Astrocyte (in vitro differentiated cells and primary cell): ENCODE measurements around the gene GDI2. TPM values are rescaled to one million over a fixed set of nuclear protein-coding genes. Genes with fewer than 3 reads are reported as not detected.

ENCODE experiments used
- DNase-seq: peaks from one replicate; pipeline ENCODE4 v3.0.0-alpha.2; 2010; ENCODE audit warnings: low read depth
- FAIRE-seq: peaks from 2 replicates; lab custom pipeline; 2011; peaks lifted over from hg19 to GRCh38; lab: Jason Lieb, UNC
- H2AFZ ChIP-seq: 2 replicates; pipeline ENCODE4 v1.6.0; 2012; ENCODE audit warnings: low read depth, low read length, inconsistent platforms
- H3K27ac ChIP-seq: 2 replicates; pipeline ENCODE4 v1.5.1; 2011; ENCODE audit warnings: low read depth, low read length, inconsistent platforms
- H3K27me3 ChIP-seq: 2 replicates; pipeline ENCODE4 v1.6.0; 2011; ENCODE audit warnings: low read length, inconsistent platforms; ENCODE audit not compliant: insufficient read depth
- H3K36me3 ChIP-seq: 2 replicates; pipeline ENCODE4 v1.5.1; 2011; ENCODE audit warnings: low read length, inconsistent platforms; ENCODE audit not compliant: insufficient read depth
- H3K4me1 ChIP-seq: 2 replicates; pipeline ENCODE4 v1.5.1; 2011; ENCODE audit warnings: low read length, inconsistent platforms; ENCODE audit not compliant: insufficient read depth
- H3K4me2 ChIP-seq: 2 replicates; pipeline ENCODE4 v1.6.0; 2012; ENCODE audit warnings: low read length, inconsistent platforms
- H3K4me3 ChIP-seq: 2 replicates; pipeline ENCODE4 v1.5.1; 2011; ENCODE audit warnings: low read depth, mild to moderate bottlenecking, low read length, inconsistent platforms; ENCODE audit not compliant: insufficient read depth
- H3K79me2 ChIP-seq: 2 replicates; pipeline ENCODE4 v1.6.0; 2012; ENCODE audit warnings: mild to moderate bottlenecking, low read length, inconsistent platforms; ENCODE audit not compliant: insufficient read depth
- H3K9ac ChIP-seq: 2 replicates; pipeline ENCODE4 v1.6.0; 2012; ENCODE audit warnings: mild to moderate bottlenecking, low read length, inconsistent platforms
- H3K9me3 ChIP-seq: 2 replicates; pipeline ENCODE4 v1.5.1; 2012; ENCODE audit warnings: low read depth, mild to moderate bottlenecking, low read length, inconsistent platforms; ENCODE audit not compliant: insufficient read depth
- H4K20me1 ChIP-seq: 2 replicates; pipeline ENCODE4 v1.6.0; 2012; ENCODE audit warnings: low read length, inconsistent platforms; ENCODE audit not compliant: insufficient read depth
- H3K27ac Mint-ChIP-seq: one replicate; pipeline ENCODE4 v1.8.0; 2021; ENCODE audit warnings: mild to moderate bottlenecking, mixed read lengths; ENCODE audit not compliant: unreplicated experiment
- H3K27me3 Mint-ChIP-seq: one replicate; pipeline ENCODE4 v1.8.0; 2021; ENCODE audit warnings: low read depth, mixed read lengths; ENCODE audit not compliant: unreplicated experiment
- H3K36me3 Mint-ChIP-seq: one replicate; pipeline ENCODE4 v1.8.0; 2021; ENCODE audit warnings: low read depth, mixed read lengths; ENCODE audit not compliant: unreplicated experiment
- H3K4me1 Mint-ChIP-seq: one replicate; pipeline ENCODE4 v1.8.0; 2021; ENCODE audit warnings: low read depth, mixed read lengths; ENCODE audit not compliant: unreplicated experiment
- H3K4me3 Mint-ChIP-seq: one replicate; pipeline ENCODE4 v1.8.0; 2021; ENCODE audit warnings: mild to moderate bottlenecking, moderate library complexity, mixed read lengths; ENCODE audit not compliant: unreplicated experiment
- H3K9me3 Mint-ChIP-seq: one replicate; pipeline ENCODE4 v1.8.0; 2021; ENCODE audit warnings: mild to moderate bottlenecking, mixed read lengths; ENCODE audit not compliant: unreplicated experiment
- EZH2 ChIP-seq: IDR thresholded peaks from 2 replicates; pipeline ENCODE4 v1.6.1; 2012; ENCODE audit warnings: mild to moderate bottlenecking, low read length, inconsistent platforms; ENCODE audit not compliant: insufficient read depth
- total RNA-seq: library from RNA; stranded (reverse); gene quantifications from 2 replicates; pipeline ENCODE4 v1.2.1, GENCODE V29; 2021
- TF ChIP-seq, protein P1 (sequence below): IDR thresholded peaks from 2 replicates; pipeline ENCODE4 v1.5.1; 2011; ENCODE audit warnings: low read depth, mild to moderate bottlenecking, inconsistent platforms, low read length, moderate library complexity; ENCODE audit not compliant: insufficient read depth

GDI2 gene
- total RNA-seq, 1 donor from 2014 or later = 280 TPM

GRCh38 chr10:5816170-5816569, 2.9 kb upstream of the GDI2 start:
- peaks cover 14% of the 10 kb centered on the region for H4K20me1 ChIP-seq
- peaks cover 6% of the 10 kb centered on the region for H3K4me1 Mint-ChIP-seq
- H3K4me3 Mint-ChIP-seq = no peak overlapping the region
- no peaks in the 10 kb centered on the region for H3K36me3 Mint-ChIP-seq
- FAIRE-seq (no peak), DNase-seq (no peak)
- H3K9me3 Mint-ChIP-seq = no peaks in the 10 kb centered on the region
- TF ChIP-seq, protein P1, sequence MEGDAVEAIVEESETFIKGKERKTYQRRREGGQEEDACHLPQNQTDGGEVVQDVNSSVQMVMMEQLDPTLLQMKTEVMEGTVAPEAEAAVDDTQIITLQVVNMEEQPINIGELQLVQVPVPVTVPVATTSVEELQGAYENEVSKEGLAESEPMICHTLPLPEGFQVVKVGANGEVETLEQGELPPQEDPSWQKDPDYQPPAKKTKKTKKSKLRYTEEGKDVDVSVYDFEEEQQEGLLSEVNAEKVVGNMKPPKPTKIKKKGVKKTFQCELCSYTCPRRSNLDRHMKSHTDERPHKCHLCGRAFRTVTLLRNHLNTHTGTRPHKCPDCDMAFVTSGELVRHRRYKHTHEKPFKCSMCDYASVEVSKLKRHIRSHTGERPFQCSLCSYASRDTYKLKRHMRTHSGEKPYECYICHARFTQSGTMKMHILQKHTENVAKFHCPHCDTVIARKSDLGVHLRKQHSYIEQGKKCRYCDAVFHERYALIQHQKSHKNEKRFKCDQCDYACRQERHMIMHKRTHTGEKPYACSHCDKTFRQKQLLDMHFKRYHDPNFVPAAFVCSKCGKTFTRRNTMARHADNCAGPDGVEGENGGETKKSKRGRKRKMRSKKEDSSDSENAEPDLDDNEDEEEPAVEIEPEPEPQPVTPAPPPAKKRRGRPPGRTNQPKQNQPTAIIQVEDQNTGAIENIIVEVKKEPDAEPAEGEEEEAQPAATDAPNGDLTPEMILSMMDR = no peak
- TF ChIP-seq EZH2 = no peak
- no peaks in the 10 kb centered on the region for H3K27me3 Mint-ChIP-seq
- no peak overlapping the region for H2AFZ ChIP-seq
- peaks cover 7% of the 10 kb centered on the region for H3K4me1 ChIP-seq
- H3K9me3 ChIP-seq = no peaks in the 10 kb centered on the region
- H3K27me3 ChIP-seq = no peaks in the 10 kb centered on the region
- no peaks in the 10 kb centered on the region for H3K36me3 ChIP-seq
- no peak overlapping the region for H3K27ac ChIP-seq
- H3K9ac ChIP-seq = no peak overlapping the region
- peaks cover 34% of the 10 kb centered on the region for H3K79me2 ChIP-seq
- no peak overlapping the region for H3K4me2 ChIP-seq
- H3K27ac Mint-ChIP-seq = no peak overlapping the region
- H3K4me3 ChIP-seq = no peak overlapping the region

DNA sequence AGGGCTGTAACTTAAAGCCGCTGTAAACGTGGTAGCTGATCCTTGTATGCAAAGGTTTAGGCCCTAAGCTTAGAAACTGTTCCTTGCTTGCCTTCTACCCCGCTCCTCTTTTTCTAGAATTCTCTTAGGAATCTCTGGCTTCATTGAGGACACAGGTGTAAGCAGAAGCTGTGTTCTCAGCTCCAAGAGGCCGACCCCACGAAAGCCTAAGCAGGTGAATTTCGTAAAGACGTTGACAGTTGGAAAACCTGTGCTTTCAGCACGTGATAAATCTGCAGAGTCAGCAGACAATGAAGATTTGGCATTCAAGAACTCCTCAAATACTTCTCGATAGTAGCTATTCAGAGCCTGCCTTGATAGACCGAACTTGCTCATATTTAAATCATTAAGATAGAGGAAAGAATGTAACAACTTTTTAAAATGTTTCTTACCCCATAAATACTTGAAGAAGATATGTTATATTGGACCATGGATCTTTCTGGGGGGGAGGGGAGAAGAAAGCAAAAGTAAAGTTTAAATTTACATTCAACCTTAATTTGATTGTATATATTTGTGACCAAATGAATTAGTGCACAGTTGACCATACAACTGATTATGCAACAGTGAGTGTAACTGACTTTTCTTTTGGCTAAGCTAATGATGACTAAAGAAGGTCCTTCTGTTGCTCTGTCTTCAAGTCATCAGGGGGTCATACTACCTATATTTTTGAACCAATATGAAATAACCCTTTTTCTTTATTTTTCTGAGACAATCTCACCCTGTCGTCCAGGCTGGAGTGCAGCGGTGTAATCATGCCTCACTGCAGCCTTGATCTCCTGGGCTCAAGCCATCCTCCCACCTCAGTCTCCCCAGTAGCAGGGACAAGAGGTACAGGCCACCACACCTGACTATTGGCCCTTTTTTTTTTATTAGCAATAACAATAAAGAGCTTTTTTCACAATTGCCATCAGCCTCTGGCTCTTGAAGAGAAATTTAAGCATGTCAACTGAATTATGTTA, 1.2 kb upstream of the GDI2 start:
- H3K9me3 ChIP-seq = no peaks in the 10 kb centered on the region
- no peaks in the 10 kb centered on the region for H3K27me3 ChIP-seq
- TF ChIP-seq, protein P1 = no peak
- no peak for TF ChIP-seq EZH2
- FAIRE-seq (no peak), DNase-seq (peak; percentile 4)
- H3K27me3 Mint-ChIP-seq = no peaks in the 10 kb centered on the region
- H4K20me1 ChIP-seq = peaks cover 32% of the 10 kb centered on the region
- peak overlapping the region; percentile 90 for H3K4me2 ChIP-seq
- H3K4me1 ChIP-seq = peaks cover 20% of the 10 kb centered on the region
- peaks cover 51% of the 10 kb centered on the region for H3K79me2 ChIP-seq
- peak overlapping the region; percentile 65 for H2AFZ ChIP-seq
- H3K27ac Mint-ChIP-seq = peak overlapping the region; percentile 78
- no peaks in the 10 kb centered on the region for H3K9me3 Mint-ChIP-seq
- peak overlapping the region; percentile 99 for H3K9ac ChIP-seq
- peak overlapping the region; percentile 93 for H3K27ac ChIP-seq
- H3K36me3 ChIP-seq = no peaks in the 10 kb centered on the region
- peak overlapping the region; percentile 62 for H3K4me3 ChIP-seq
- H3K4me3 Mint-ChIP-seq = peak overlapping the region; percentile 86
- H3K36me3 Mint-ChIP-seq = no peaks in the 10 kb centered on the region
- peaks cover 18% of the 10 kb centered on the region for H3K4me1 Mint-ChIP-seq

DNA sequence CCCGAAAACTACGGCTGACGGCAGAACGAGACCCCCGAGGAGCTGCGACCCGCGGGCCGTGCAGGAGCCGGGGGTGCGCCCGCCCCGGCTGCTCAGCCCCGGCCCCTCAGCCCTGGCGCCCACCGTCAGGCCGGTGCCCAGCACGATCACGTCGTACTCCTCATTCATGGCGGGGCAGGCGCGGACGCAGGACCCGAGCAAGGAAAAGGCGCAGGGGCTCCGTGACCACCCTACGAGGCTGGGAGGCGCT, 218 bp downstream of the GDI2 start:
- Histone ChIP-seq H2AFZ (peak overlapping the region; percentile 74), H3K79me2 (peaks cover 65% of the 10 kb centered on the region), H3K4me1 (peaks cover 20% of the 10 kb centered on the region), H3K36me3 (no peaks in the 10 kb centered on the region), H3K9me3 (no peaks in the 10 kb centered on the region), H3K27me3 (no peaks in the 10 kb centered on the region), H3K27ac (peak overlapping the region; percentile 94), H3K9ac (peak overlapping the region; percentile 99), H4K20me1 (peaks cover 46% of the 10 kb centered on the region), H3K4me3 (peak overlapping the region; percentile 77), H3K4me2 (peak overlapping the region; percentile 85)
- no peak for TF ChIP-seq EZH2
- TF ChIP-seq, protein P1 = no peak
- Mint-ChIP-seq H3K27ac (peak overlapping the region; percentile 88), H3K27me3 (no peaks in the 10 kb centered on the region), H3K36me3 (no peaks in the 10 kb centered on the region), H3K9me3 (no peaks in the 10 kb centered on the region), H3K4me1 (peaks cover 21% of the 10 kb centered on the region), H3K4me3 (peak overlapping the region; percentile 89)
- no peak for DNase-seq
- no peak for FAIRE-seq
